Umbilical cord (tissue), 2 donors: Measurements from ENCODE around the gene CHST8. TPM values are rescaled to one million over a fixed set of nuclear protein-coding genes. Genes with fewer than 3 reads are reported as not detected.

ENCODE experiments used
- DNase-seq: peaks from one replicate; pipeline ENCODE4 v3.0.0-alpha.2; 2015; ENCODE audit warnings: low spot score
- total RNA-seq: library from RNA; depleted of rRNA; stranded (reverse); fragments of >200 nt; gene quantifications from one replicate; pipeline ENCODE4 v1.2.3, GENCODE V29; 2014; ENCODE audit warnings: low replicate concordance; ENCODE audit not compliant: insufficient read depth

CHST8 gene
- total RNA-seq, 1 donor from 2014 or later: not detected

DNA sequence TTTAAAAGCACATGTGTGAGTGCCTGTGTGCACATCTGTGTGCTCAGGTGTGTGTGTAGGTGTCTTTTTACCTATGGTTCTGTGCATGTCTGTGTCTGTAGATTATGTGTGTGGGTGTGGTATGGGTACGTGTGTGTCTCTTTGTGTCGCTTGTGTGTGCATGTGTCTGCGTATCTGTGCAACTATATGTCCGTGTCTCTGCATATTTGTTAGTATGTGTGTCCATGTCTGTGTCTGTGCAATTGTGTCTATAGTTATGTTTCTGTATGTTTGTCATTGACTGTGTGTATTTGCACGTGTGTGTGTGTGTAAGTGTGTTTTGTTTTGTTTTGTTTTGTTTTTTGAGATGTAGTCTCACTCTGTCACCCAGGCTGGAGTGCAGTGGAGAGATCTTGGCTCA lies 167.6 kb downstream of the CHST8 start:
- DNase-seq: no peak

- peak; percentile 66 for DNase-seq
Observed at GRCh38 chr19:33794683-33795369, 173.1 kb downstream of the CHST8 start.

- peak; percentile 91 for DNase-seq
Observed at GRCh38 chr19:33795370-33796163, 173.8 kb downstream of the CHST8 start.

DNA sequence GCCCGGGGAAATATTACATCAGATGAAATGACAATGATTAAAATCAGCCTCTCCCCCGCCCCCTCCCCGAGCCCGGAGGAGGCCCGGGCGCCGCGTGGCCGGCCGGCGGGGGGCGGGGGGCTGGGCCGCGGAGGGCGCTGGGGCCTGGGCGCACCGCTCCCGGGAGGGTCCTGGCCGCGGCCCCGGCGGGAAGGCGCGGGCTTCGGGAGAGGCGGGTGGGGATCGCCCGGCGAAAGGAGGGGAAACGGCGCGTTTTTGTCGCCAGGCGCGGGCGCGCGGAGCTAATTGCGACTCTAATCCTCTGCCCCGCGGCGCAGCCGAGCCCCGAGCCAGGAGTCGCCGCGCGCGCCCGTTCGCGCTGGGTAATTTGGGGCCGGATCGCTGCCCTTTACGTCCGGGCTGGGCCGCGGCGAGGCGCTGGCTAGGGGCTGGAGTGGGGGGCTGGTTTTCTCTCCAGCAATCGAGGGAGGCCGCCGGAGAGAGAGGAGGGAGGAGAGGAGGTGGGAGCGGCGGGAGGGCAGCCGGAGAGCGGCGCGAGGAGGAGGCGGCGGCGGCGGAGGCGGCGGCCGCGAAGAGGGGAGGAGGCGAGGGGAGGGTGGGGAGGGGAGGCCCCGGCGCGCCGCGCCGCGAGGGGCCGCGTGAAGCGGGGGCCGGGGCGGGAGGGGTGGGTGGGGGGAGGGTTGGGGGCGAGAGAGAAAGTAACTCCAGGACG lies 174.6 kb downstream of the CHST8 start, which contains the start of gene KCTD15:
Gene KCTD15 (plus strand): TSS at position 707 of the 712 bp plus-strand sequence. CDS start 3,585 bp downstream, outside the sequence.
- peak; percentile 81 for DNase-seq

DNA sequence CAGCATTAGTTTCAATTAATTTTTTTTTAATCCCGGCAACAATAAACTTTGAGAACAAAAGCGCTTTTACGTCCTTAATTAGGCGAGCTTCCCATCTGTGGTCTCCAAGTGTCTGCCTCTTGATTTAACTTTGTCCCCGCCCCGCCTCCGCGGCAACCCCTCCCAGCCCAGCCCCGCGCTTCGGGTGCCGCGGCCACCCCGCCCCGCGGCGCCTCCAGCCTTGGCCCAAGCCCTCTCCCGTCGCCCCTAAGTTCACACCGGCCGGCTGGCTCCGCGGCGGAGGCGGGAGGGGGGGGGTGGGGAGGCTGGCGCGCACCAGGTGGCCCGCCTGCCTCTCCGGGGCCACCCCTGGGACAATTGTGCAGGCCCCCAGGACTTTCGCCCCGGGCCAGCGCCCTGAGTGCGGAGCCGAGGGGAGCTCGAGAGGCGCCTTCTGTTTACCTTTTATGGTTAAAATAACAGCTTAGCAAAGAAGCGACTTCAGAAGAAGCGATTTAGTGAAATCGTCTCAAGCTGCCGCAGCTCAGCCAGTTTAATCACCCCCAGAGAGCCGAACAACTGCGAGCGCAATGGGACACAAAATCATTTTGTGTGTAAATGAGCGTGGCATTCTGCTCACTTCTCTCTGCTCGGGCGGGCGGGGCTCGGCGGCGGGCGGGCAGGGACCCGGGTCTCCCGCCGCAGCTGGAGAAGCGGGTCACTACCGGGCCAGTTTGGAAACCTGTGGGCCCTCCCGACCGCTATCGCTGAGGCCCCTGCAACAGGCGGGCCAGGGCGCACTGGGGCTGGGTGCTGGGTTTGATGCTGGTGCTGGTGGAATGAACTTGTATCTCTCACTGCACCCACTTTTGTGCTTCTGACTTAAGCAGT lies 176.3 kb downstream of the CHST8 start:
- DNase-seq: peak; percentile 80

GRCh38 chr19:33798681-33799111 lies 176.9 kb downstream of the CHST8 start:
- peak; percentile 93 for DNase-seq

- DNase-seq: no peak
Observed at GRCh38 chr19:33799476-33799875, 177.7 kb downstream of the CHST8 start.

DNA sequence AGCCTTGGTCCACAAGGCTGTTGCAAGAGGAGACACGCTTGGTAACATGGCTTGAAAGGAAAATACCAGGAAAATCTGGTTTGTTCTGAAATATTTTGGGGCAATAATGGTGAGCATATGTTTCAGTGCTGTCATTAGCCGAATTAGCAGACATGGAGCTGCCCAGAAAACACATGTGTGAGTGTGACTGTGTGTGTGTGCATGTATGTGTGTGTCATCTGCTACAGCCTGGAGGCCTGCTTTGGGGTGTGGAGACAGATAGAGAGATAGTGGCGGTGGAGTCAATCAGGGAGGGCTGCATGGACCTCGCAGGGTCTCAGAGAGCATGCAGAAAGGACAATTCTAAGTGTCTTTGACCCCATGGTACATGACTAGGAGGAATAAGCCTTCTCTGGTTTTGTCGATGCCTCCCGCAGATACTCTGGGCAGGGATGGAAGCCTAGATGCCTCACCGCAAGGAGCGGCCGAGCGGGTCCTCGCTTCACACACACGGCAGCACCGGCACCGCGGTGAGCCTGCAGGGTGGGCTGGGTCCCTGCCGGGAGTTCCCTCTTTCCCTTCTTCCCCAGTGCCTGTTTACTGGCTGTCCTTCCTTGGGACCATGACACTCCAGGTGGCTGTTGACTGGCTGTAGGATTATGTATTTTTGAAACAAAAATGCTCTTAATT lies 178.4 kb downstream of the CHST8 start:
- DNase-seq: no peak

- DNase-seq: no peak
Observed at GRCh38 chr19:33801411-33801810, 179.7 kb downstream of the CHST8 start.

DNA sequence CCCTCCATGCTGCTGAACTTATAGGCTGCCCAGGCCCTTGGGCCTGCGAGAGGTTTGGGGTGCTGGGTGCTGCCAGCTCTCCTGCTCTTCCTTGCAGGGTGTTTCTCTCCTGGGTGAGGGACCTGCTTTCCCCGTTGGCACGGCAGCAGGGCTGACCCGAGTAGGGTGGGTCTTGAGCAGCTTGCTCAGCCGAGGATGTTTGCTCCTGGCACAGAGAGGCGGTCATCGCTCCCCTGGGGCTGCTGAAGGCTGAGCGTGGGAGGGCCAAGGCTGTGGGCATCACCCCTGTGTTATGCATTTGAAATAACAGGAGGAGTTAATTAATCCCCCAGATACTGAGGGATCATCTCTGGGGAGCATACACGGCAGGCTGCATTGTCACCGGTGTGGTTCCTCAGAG lies 180.2 kb downstream of the CHST8 start:
- DNase-seq: no peak

DNA sequence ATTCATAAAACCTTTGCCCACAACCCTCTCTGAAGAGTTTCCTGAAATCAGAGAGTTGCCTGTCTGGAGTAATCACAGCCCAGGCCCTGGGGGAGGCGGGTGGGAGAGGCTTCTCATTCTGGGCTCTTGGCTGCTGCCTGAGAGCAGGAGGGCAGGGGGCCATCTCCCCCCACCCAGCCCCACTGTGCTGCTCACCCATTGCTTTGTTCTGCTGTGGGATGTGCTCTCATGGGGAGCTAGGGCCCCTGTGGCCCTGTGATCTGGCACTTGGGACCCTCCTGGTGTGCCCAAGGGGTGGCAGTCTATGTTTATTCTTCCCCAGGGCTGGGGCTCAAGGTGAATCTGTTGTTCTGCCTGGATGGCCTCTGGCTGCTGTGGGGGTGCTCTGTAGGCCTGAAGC lies 181.0 kb downstream of the CHST8 start:
- no peak for DNase-seq

GRCh38 chr19:33803383-33803782 lies 181.6 kb downstream of the CHST8 start:
- no peak for DNase-seq

DNA sequence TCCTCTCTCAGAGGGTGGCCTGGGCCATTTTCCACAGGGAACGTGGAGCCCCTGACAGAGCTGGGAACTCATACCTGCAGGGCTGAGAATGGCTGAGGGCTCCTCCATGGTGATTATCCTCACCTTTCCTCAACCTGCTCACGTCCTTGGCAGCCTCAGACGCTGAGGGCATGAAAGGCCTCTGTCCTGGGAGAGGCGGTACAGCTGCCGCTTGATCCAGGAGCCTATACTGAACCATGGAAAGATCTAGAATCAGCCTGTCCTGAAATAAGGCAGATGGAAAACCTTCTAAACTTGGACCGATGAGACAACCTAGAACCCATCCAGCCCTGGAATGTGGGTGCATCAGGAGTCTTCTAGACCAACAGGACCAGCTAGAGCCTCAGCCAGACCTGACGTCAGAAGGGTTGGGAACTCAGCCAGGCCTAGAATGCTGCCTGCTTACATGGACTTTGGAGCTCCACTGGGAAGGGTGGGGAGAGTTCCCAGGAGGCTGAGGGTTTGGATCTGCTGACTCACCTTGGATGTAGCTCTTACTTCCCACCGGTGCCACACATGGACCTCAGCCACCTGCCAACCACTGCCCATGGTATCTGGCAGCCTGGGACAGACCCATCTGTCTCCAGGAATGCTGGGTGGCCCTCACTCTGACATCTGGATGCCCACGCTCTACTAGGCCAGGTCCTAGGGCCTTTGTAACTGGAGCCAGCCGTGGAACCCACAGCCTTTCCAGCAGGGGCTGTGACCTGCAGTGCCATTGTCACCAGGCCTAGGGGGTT lies 182.5 kb downstream of the CHST8 start:
- DNase-seq: peak; percentile 85

GRCh38 chr19:33805313-33805712 lies 183.6 kb downstream of the CHST8 start:
- DNase-seq: no peak

- no peak for DNase-seq
Observed at GRCh38 chr19:33805840-33806433, 184.2 kb downstream of the CHST8 start.

DNA sequence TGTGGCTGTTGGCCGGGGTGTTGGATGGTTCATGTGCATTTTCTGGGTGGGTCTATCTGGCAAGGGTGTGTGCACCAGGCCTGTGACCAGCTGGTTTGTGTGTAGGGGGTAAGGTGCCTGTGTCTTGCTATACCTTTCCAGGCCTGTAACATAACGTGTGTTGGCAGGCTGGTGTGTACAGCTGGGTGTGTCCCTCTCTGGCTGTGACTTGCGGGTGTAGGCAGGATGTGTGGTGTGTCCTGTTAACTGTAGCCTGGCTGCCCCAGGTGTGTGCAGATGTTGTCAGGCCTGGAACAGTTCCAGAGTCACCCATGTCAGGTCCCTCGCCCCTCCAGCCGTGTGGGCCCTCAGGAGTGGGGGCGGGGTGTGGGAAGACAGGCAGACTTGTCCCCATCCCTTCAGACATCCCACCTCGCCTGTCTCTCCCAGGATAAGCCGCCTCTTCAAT lies 184.7 kb downstream of the CHST8 start:
- no peak for DNase-seq

DNA sequence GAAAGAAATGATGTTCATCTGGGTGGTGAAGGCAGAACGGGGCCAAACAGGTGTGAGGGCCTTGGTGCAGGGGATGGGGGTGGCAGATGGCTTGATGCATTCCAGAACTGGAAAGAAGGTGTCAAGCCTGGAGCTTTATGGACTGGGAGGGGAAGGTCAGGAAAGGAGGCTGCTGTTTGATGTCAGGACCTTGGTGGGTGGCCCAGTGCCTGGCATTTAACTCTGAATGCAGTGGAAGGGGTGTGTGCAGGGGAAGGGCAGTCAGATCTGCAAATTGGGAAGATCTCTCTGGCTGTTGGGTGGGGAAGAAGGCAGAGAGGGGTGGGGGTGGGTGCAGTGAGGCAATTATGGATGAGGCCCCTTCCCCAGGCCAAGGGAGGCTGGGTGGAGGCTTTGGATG lies 186.6 kb downstream of the CHST8 start:
- DNase-seq: no peak

- DNase-seq: no peak
Observed at GRCh38 chr19:33809960-33810359, 188.2 kb downstream of the CHST8 start.

DNA sequence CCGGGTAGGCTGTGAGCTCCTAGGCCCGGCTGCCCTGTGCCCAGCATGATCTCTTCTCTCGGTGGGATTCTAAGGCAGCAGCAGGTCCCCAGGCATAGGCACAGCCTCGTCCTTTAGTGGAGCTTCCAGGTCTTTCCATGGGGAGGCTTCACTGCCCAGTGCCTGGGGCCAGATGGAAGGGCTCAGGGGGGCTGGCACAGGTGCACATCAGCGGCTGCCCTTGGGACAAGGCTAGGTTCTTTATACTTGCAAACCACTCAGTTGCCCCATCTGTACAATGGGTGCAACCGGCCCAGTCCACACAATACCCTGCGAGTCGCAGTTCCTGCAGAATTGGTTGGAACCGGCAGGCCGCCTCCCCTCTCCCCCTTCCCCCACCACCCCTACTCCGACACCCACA lies 189.1 kb downstream of the CHST8 start:
- no peak for DNase-seq
